OCI-LY1 (cell line): ENCODE results near the gene ASB17.

Experiments used
- EZH2 ChIP-seq: fragments of 200-600 bp; sonication (generic), shearing (Covaris generic); IDR thresholded peaks from 2 replicates; pipeline ENCODE4 v1.8.0; 2017; ENCODE audit warnings: borderline replicate concordance, mixed run types, mild to moderate bottlenecking, antibody characterized with exemption, low read length, moderate library complexity, mixed read lengths
- TF ChIP-seq, protein P1 (sequence below): fragments of 200-600 bp; sonication (generic), shearing (Covaris generic); IDR thresholded peaks from 2 replicates; pipeline ENCODE4 v1.5.1; 2017; ENCODE audit warnings: mild to moderate bottlenecking, antibody characterized with exemption, low read length, moderate library complexity, mixed read lengths

GRCh38 chr1:75980972-75981897, 49.0 kb upstream of the ASB17 start:
- TF ChIP-seq, protein P1, sequence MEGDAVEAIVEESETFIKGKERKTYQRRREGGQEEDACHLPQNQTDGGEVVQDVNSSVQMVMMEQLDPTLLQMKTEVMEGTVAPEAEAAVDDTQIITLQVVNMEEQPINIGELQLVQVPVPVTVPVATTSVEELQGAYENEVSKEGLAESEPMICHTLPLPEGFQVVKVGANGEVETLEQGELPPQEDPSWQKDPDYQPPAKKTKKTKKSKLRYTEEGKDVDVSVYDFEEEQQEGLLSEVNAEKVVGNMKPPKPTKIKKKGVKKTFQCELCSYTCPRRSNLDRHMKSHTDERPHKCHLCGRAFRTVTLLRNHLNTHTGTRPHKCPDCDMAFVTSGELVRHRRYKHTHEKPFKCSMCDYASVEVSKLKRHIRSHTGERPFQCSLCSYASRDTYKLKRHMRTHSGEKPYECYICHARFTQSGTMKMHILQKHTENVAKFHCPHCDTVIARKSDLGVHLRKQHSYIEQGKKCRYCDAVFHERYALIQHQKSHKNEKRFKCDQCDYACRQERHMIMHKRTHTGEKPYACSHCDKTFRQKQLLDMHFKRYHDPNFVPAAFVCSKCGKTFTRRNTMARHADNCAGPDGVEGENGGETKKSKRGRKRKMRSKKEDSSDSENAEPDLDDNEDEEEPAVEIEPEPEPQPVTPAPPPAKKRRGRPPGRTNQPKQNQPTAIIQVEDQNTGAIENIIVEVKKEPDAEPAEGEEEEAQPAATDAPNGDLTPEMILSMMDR = no peak
- TF ChIP-seq EZH2 = no peak
